ENCODE data around the gene SYNE1.
A peak's percentile ranks its signal among the peaks of the same experiment; 100 is the strongest.
"Not testable (repeated sequence)": the region's sequence is repeated elsewhere in the genome, so short reads cannot be mapped to it uniquely, and the experiment has no call there.

SYNE1 gene

DNA sequence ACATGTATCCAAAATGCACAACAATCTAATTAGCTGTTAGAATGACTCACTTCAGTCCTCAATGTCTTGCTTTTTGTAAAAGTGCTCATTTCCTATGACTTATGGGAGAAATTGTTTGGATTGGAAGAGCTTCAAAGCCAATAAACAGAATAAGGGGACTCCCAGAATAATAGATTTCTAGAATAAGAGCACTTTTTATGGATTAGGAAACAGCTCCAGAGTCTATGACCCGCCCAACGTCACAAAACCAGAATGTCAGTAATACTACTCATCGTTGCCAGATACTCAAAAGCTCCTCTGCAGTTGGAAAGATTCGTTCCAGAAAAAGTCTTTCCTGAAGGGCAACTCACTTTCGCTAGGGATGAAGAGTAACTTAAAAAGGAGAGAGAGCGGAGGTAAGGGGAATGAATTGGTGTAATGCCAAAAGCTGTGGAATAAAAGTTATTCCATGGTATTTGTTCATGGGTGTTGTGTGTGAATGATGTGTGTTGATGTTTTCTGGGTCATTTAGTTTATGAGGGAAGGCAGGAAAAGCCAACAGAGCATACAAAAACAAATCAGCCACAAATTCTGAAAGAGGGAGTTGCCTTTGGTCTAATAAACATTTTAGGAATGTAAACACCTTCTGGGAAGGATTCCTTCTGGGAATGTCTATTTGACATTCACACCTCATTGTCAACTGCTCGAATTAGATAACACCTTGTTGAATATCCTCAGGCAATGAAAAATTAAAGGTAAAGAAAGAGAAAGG lies 64.6 kb downstream of the SYNE1 start:
- DNase-seq = no peak
- in situ Hi-C loops (cut with MboI; ENCODE audit: low pct_unique_long_range_greater_than_20kb, low sequenced_read_pairs) = no loop called here

DNA sequence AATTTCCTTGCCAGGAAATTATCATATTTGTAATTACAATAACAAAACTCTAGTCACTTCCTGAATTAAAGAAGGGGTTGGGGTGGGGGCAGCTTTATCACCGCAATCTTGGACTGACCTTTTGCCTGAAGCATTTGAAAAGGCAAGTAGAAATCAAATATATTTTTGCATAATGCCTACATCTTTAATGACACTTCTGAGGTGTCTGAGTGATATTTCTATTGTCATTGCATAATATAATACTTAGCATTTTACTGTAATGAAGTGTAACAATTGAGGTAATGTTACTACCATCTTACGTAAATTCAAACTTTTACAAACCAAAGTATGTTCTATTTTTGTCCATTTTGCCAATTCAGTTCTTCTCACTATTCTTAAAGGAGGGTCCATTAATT lies 65.2 kb downstream of the SYNE1 start:
- DNase-seq = no peak

GRCh38 chr6:152571089-152571488 lies 66.1 kb downstream of the SYNE1 start:
- in situ Hi-C loops (cut with MboI; ENCODE audit: low pct_unique_long_range_greater_than_20kb, low sequenced_read_pairs) = no loop called here
- no peak for DNase-seq

More for the DNA sequence above, 65.2 kb downstream of the SYNE1 start:
- in situ Hi-C loops (cut with MboI; ENCODE audit: low pct_unique_long_range_greater_than_20kb, low sequenced_read_pairs) = no loop called here

DNA sequence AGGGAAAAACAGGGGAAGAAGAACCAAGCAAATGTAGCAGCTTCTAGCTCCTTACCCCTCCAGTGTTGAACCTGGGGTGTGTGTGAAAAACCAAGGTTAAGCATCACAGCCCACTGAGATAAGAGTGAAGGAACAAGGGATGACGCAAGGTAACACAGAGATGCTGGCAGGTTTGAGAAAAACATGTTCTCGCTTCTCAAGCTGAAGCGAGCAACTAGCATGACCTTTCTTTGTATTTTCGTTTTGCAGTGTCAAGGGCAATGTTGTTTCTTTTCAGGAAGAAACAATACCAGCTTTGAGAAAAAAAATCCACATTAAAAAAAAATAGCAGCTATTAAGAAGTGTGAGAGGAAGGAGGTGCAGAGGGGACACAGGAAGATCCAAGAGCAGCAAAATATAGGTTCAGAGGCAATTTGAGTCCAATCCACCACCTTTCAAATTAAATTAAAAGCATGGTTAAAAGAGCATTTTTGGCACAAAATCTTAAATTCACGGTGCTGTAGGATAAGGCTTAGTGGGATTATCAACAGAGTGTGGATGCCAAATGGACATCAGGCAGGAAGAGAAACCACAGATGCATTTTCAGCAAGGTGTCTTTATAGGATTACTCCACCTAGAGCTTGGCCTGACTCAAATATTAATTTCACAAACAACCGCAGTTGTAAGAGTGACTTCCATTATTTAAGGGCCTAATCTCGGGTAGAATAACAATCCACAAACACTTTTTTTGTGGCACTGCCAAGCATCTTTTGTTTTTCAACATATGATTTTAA lies 70.9 kb downstream of the SYNE1 start:
- DNase-seq = no peak
- in situ Hi-C loops (cut with MboI; ENCODE audit: low pct_unique_long_range_greater_than_20kb, low sequenced_read_pairs) = no loop called here

GRCh38 chr6:152563177-152563576 lies 74.0 kb downstream of the SYNE1 start:
- in situ Hi-C loops (cut with MboI; ENCODE audit: low pct_unique_long_range_greater_than_20kb, low sequenced_read_pairs) = no loop called here
- DNase-seq = no peak

- in situ Hi-C loops (cut with MboI; ENCODE audit: low pct_unique_long_range_greater_than_20kb, low sequenced_read_pairs); DNase-seq: not testable (repeated sequence)
Measured at GRCh38 chr6:152558798-152559197, 78.4 kb downstream of the SYNE1 start.

- in situ Hi-C loops (cut with MboI; ENCODE audit: low pct_unique_long_range_greater_than_20kb, low sequenced_read_pairs) = no loop called here
- DNase-seq = no peak
Measured at GRCh38 chr6:152557502-152557901, 79.7 kb downstream of the SYNE1 start.

DNA sequence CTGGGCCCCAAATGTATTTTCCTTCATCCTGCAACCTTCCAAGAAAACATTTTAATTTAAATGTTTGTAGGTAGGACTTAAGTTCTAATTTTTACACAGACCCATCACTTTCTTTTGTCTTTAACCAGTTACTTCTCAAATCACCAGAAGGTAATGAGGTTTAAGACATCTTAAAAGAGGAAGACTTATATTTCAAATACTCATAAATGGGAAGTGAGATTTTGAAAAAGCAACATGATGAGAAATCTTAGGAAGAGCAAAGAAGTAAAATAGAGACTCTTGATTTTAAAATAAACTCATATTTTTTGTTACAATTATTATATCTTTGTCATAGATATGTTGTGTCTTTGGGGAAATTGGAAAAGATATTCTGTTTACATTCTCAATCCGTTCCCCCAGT lies 82.3 kb downstream of the SYNE1 start:
- no peak for DNase-seq
- in situ Hi-C loops (cut with MboI; ENCODE audit: low pct_unique_long_range_greater_than_20kb, low sequenced_read_pairs) = no loop called here

- DNase-seq = peak; percentile 52
- in situ Hi-C loops (cut with MboI; ENCODE audit: low pct_unique_long_range_greater_than_20kb, low sequenced_read_pairs) = no loop called here
Measured at GRCh38 chr6:152552616-152553209, 84.4 kb downstream of the SYNE1 start.

DNA sequence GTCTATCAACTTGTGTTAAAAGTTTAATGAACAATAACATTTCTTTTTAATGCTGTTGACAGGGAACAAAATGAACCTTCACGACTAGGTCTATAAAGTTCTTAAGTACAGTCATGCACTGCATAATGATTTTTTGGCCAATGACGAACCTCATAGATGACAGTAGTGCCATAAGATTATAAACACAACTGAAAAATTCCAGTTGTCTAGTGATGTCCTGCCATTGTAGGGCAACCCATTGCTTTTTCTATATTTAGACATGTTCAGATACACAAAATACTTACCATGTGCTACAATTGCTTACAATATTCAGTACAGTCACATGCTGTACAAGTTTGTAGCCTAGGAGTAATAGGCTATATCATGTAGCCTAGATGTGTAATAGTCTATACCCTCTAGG lies 93.6 kb downstream of the SYNE1 start:
- no peak for DNase-seq
- in situ Hi-C loops (cut with MboI; ENCODE audit: low pct_unique_long_range_greater_than_20kb, low sequenced_read_pairs) = no loop called here

DNA sequence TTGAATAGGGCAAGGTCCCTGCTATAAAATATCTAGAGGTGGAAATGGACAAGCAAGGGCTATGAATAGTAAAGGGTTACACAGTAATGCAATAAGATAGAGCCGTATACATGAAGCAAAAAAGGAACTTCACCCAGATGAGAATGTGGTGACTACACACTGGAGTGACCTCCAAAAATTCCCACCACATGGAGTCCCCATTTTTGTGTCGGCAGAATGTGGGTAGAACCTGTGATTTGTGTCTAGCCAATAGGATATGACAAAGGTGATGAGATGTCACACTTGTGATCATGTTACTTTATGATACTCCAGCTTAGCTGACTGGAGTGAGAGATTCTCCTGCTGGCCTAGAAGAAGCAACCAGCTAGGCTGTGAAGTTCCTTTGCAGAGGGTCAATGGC lies 96.8 kb downstream of the SYNE1 start:
- in situ Hi-C loops (cut with MboI; ENCODE audit: low pct_unique_long_range_greater_than_20kb, low sequenced_read_pairs) = no loop called here
- no peak for DNase-seq

DNA sequence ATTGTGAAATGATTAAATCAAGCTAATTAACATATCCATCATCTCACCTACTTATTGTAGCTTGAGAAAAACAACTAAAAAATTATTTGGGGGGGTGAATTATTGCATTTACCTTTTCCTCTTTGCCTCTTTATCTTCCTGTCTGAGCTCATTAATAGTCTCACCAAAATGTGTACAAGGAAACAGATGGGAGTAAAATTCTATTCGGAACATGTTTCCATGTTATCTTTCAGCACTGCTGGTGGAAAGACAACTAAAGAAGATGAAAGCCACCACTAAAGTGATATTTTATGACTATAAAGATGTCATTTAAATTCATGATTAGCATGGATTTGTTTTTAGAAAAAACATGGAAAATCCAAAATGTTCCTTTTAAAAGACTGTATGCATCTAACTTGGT lies 102.6 kb downstream of the SYNE1 start:
- no peak for DNase-seq
- in situ Hi-C loops (cut with MboI; ENCODE audit: low pct_unique_long_range_greater_than_20kb, low sequenced_read_pairs) = no loop called here

- DNase-seq = no peak
- in situ Hi-C loops (cut with MboI; ENCODE audit: low pct_unique_long_range_greater_than_20kb, low sequenced_read_pairs) = no loop called here
Measured at GRCh38 chr6:152532556-152533422, 104.4 kb downstream of the SYNE1 start.

DNA sequence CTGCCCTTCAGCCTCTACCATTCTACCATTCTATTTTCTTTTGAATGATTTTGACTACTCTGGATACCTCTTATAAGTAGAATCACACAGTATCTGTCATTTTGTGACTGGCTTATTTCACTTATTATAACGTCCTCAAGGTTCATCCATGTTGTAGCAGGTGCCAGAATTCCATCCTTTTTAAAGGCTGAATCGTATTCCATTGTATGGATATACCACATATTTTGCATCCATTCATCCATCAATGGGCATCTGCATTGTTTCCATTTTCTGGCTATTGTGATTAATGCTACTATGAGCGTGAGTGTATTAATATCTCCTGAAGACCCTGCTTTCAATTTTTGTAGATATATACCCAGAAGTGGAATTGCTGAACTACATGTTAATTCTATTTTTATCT lies 105.5 kb downstream of the SYNE1 start:
- in situ Hi-C loops (cut with MboI; ENCODE audit: low pct_unique_long_range_greater_than_20kb, low sequenced_read_pairs) = no loop called here
- DNase-seq = no peak

- no peak for DNase-seq
- in situ Hi-C loops (cut with MboI; ENCODE audit: low pct_unique_long_range_greater_than_20kb, low sequenced_read_pairs) = no loop called here
Measured at GRCh38 chr6:152529369-152529768, 107.8 kb downstream of the SYNE1 start.

- DNase-seq; in situ Hi-C loops (cut with MboI; ENCODE audit: low pct_unique_long_range_greater_than_20kb, low sequenced_read_pairs): not testable (repeated sequence)
Measured at GRCh38 chr6:152514120-152514519, 123.0 kb downstream of the SYNE1 start.

- in situ Hi-C loops (cut with MboI; ENCODE audit: low pct_unique_long_range_greater_than_20kb, low sequenced_read_pairs) = no loop called here
Measured at GRCh38 chr6:152509916-152510315, 127.2 kb downstream of the SYNE1 start.

DNA sequence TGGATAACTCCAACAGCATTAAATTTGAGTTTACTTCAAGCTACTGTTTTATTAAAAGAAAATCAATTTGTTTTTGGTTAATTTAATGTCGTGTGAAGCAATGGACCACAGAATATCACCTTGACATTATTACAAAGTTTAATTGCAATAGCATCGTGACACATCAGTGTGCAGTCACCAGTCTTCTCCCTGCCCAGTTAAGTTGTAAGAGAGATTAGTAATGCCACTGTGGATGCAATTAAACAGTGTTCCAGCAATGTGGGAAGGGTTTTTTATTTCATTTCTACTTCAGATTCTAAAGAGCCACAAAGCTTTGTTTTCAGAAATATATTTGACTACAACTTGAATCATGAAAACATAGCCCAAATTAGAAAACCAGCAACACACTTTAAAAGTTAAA lies 128.7 kb downstream of the SYNE1 start:
- no peak for DNase-seq
- in situ Hi-C loops (cut with MboI; ENCODE audit: low pct_unique_long_range_greater_than_20kb, low sequenced_read_pairs) = no loop called here

More at GRCh38 chr6:152509916-152510315, 127.2 kb downstream of the SYNE1 start:
- no peak for DNase-seq

GRCh38 chr6:152503546-152503945 lies 133.6 kb downstream of the SYNE1 start:
- in situ Hi-C loops (cut with MboI; ENCODE audit: low pct_unique_long_range_greater_than_20kb, low sequenced_read_pairs) = no loop called here
- DNase-seq = no peak

Measured in KBM-7 (cell line).